Mucosa of descending colon (tissue), 3 donors: ENCODE data around the gene SNX19. TPM values are rescaled to one million over a fixed set of nuclear protein-coding genes. Genes with fewer than 3 reads are reported as not detected.

Experiments
- ATAC-seq: fragments of 200-7000 bp; cut with Tn5 transposase; one replicate; pipeline ENCODE4 v1.9.1; 2020; ENCODE audit warnings: mild to moderate bottlenecking, moderate library complexity
- DNase-seq, 3 donors: peaks; one replicate each; pipeline ENCODE4 v3.0.0-alpha.2; 2020
- H3K36me3 ChIP-seq: fragments of 200-600 bp; one replicate; pipeline ENCODE4 v1.8.0; 2021; ENCODE audit warnings: low read depth, mild to moderate bottlenecking
- H3K4me1 ChIP-seq: fragments of 200-600 bp; one replicate; pipeline ENCODE4 v1.8.0; 2021; ENCODE audit warnings: low read depth, mild to moderate bottlenecking
- H3K4me3 ChIP-seq: fragments of 200-600 bp; one replicate; pipeline ENCODE4 v1.8.0; 2021; ENCODE audit warnings: mild to moderate bottlenecking
- H3K9me3 ChIP-seq: fragments of 200-600 bp; one replicate; pipeline ENCODE4 v1.8.0; 2021; ENCODE audit warnings: mild to moderate bottlenecking
- CTCF ChIP-seq: fragments of 200-600 bp; IDR thresholded peaks from one replicate; pipeline ENCODE4 v1.8.0; 2022; ENCODE audit warnings: antibody characterized with exemption, mild to moderate bottlenecking
- intact Hi-C, 2 donors: fragments of 100-400 bp; cut with DNase I in 1 of 2; cut with micrococcal nuclease in 1 of 2; formaldehyde crosslinking; loops; one replicate each; pipeline versions ENCODE4 v1.11.0 to v1.11.1; 2022; cut with DNase I, micrococcal nuclease
- total RNA-seq, 3 donors: library from RNA; stranded (reverse); fragmentation: NEBNext Ultra II Directional in 2 of 3; extraction: Animal tissue kit (Norgen Biotek cat#: 25700) in 2 of 3; gene quantifications; one replicate each; pipeline versions ENCODE4 v1.2.1 to v1.2.4, GENCODE V29; 2021 to 2023
- donor health status: DM: no; HTN: no; CAD: no; lungs with moderate emphysema.
- donor health status: DM: no; HTN: no; CAD: no.
- donor health status: DM: no; HTN: yes; CAD: no.

The SNX19 gene
- total RNA-seq, 3 donors from 2014 or later, result 53.1 to 87.5 (median 76.7) TPM

- intact Hi-C loops, result no loop called here
- no peak for TF ChIP-seq CTCF
- H3K9me3 ChIP-seq, result no peaks in the 10 kb centered on the region
- ATAC-seq, result no peak
- DNase-seq, result no peak
- no peaks in the 10 kb centered on the region for H3K36me3 ChIP-seq
- H3K4me1 ChIP-seq, result no peaks in the 10 kb centered on the region
- no peak overlapping the region for H3K4me3 ChIP-seq
Observed at GRCh38 chr11:130848361-130849214, 67.7 kb downstream of the SNX19 start.

GRCh38 chr11:130847517-130847916, 68.8 kb downstream of the SNX19 start:
- no peak for DNase-seq
- ATAC-seq, result no peak
- Histone ChIP-seq H3K9me3 (no peaks in the 10 kb centered on the region), H3K4me1 (no peaks in the 10 kb centered on the region), H3K4me3 (no peak overlapping the region), H3K36me3 (no peaks in the 10 kb centered on the region)
- intact Hi-C loops, result no loop called here
- TF ChIP-seq CTCF, result no peak

GRCh38 chr11:130846606-130847005, 69.7 kb downstream of the SNX19 start:
- intact Hi-C loops, result no loop called here
- H3K36me3 ChIP-seq, result no peaks in the 10 kb centered on the region
- DNase-seq, result no peak

GRCh38 chr11:130842001-130842400, 74.3 kb downstream of the SNX19 start:
- H3K4me1 ChIP-seq, result no peaks in the 10 kb centered on the region

More at GRCh38 chr11:130846606-130847005, 69.7 kb downstream of the SNX19 start:
- Histone ChIP-seq H3K9me3 (no peaks in the 10 kb centered on the region), H3K4me3 (no peak overlapping the region), H3K4me1 (no peaks in the 10 kb centered on the region)
- no peak for ATAC-seq
- TF ChIP-seq CTCF, result no peak

GRCh38 chr11:130840679-130841078, 75.6 kb downstream of the SNX19 start:
- no peaks in the 10 kb centered on the region for H3K4me1 ChIP-seq
- no peak overlapping the region for H3K4me3 ChIP-seq
- DNase-seq, result no peak
- intact Hi-C loops, result no loop called here
- no peaks in the 10 kb centered on the region for H3K9me3 ChIP-seq
- TF ChIP-seq CTCF, result no peak
- no peaks in the 10 kb centered on the region for H3K36me3 ChIP-seq
- no peak for ATAC-seq

More at GRCh38 chr11:130842001-130842400, 74.3 kb downstream of the SNX19 start:
- Histone ChIP-seq H3K36me3 (no peaks in the 10 kb centered on the region), H3K9me3 (no peaks in the 10 kb centered on the region), H3K4me3 (no peak overlapping the region)
- ATAC-seq (no peak), DNase-seq (no peak)
- TF ChIP-seq CTCF, result no peak
- intact Hi-C loops, result no loop called here
